Activated naive CD4-positive, alpha-beta T cell treated with anti-CD3 and anti-CD28 coated beads, Interleukin-2, amount 50 U/mL, for 16 hours (primary cell): ENCODE measurements around the gene ITIH3.

Source experiments
- DNase-seq: peaks from one replicate; pipeline ENCODE4 v3.0.0-alpha.2; 2020

ITIH3 gene

GRCh38 chr3:52846432-52846965 is 51.9 kb downstream of the ITIH3 start:
- DNase-seq: no peak

GRCh38 chr3:52847241-52847640 is 52.6 kb downstream of the ITIH3 start:
- DNase-seq: no peak

GRCh38 chr3:52847726-52848125 is 53.1 kb downstream of the ITIH3 start:
- no peak for DNase-seq

GRCh38 chr3:52848617-52849016 is 54.0 kb downstream of the ITIH3 start:
- no peak for DNase-seq

GRCh38 chr3:52849656-52850055 is 55.1 kb downstream of the ITIH3 start:
- DNase-seq: no peak

GRCh38 chr3:52851348-52851747 is 56.8 kb downstream of the ITIH3 start:
- no peak for DNase-seq

- no peak for DNase-seq
These were observed 57.8 kb downstream of the ITIH3 start for GRCh38 chr3:52852419-52852818.

- DNase-seq: no peak
These were observed 59.4 kb downstream of the ITIH3 start for GRCh38 chr3:52854013-52854412.

- no peak for DNase-seq
These were observed 62.1 kb downstream of the ITIH3 start for GRCh38 chr3:52856666-52857065.

GRCh38 chr3:52857133-52857532 is 62.5 kb downstream of the ITIH3 start:
- no peak for DNase-seq

- no peak for DNase-seq
These were observed 63.3 kb downstream of the ITIH3 start for GRCh38 chr3:52857864-52858263.
